SK-N-MC (cell line): ENCODE measurements around the gene CAMKV.

Experiments used
- DNase-seq: peaks from one replicate; pipeline ENCODE4 v3.0.0-alpha.2; 2011; ENCODE audit warnings: low read depth, low spot score
- H3K27ac ChIP-seq: fragments of 200-600 bp; sonication (generic); 2 replicates; pipeline ENCODE4 v1.5.1; 2016; ENCODE audit warnings: mixed run types
- H3K36me3 ChIP-seq: fragments of 200-600 bp; sonication (generic); 2 replicates; pipeline ENCODE4 v1.6.1; 2017; ENCODE audit warnings: antibody characterized with exemption, low read length, mixed read lengths; ENCODE audit not compliant: insufficient read depth
- H3K4me3 ChIP-seq: fragments of 200-600 bp; sonication (generic); 2 replicates; pipeline ENCODE4 v1.5.1; 2016
- H3K9ac ChIP-seq: fragments of 200-600 bp; sonication (generic); 2 replicates; pipeline ENCODE4 v1.8.0; 2017; ENCODE audit warnings: mixed run types, mixed read lengths; ENCODE audit not compliant: insufficient read length
- H3K9me3 ChIP-seq: fragments of 200-600 bp; sonication (generic); 2 replicates; pipeline ENCODE4 v1.6.1; 2017; ENCODE audit warnings: low read depth, mild to moderate bottlenecking, antibody characterized with exemption, low read length, moderate library complexity, mixed read lengths
- EZH2 ChIP-seq: fragments of 200-600 bp; sonication (generic); IDR thresholded peaks from one replicate; pipeline ENCODE4 v1.6.1; 2017; ENCODE audit warnings: antibody characterized with exemption
- FOXP2 ChIP-seq: optimal IDR thresholded peaks from 2 replicates; pipeline ENCODE3; 2011; ENCODE audit warnings: mild to moderate bottlenecking, moderate library complexity; ENCODE audit not compliant: insufficient read depth; ENCODE audit errors: extremely low read length, control extremely low read depth
- POLR2AphosphoS5 ChIP-seq: IDR thresholded peaks from 2 replicates; pipeline ENCODE4 v1.6.1; 2012; ENCODE audit warnings: mild to moderate bottlenecking, low read depth, low read length, borderline replicate concordance

Gene CAMKV

GRCh38 chr3:49867871-49868321 lies 1.8 kb downstream of the CAMKV start:
- no peak overlapping the region for H3K27ac ChIP-seq
- no peaks in the 10 kb centered on the region for H3K9me3 ChIP-seq
- no peak overlapping the region for H3K9ac ChIP-seq
- H3K4me3 ChIP-seq = no peak overlapping the region
- no peaks in the 10 kb centered on the region for H3K36me3 ChIP-seq
- TF ChIP-seq EZH2 (no peak), FOXP2 (no peak), POLR2AphosphoS5 (no peak)
- DNase-seq = no peak

GRCh38 chr3:49867400-49867799 lies 2.3 kb downstream of the CAMKV start:
- Histone ChIP-seq H3K27ac (no peak overlapping the region), H3K9me3 (no peaks in the 10 kb centered on the region), H3K4me3 (no peak overlapping the region), H3K9ac (no peak overlapping the region), H3K36me3 (no peaks in the 10 kb centered on the region)
- no peak for DNase-seq
- TF ChIP-seq FOXP2 = no peak
- TF ChIP-seq POLR2AphosphoS5 = no peak
- TF ChIP-seq EZH2 = no peak

DNA sequence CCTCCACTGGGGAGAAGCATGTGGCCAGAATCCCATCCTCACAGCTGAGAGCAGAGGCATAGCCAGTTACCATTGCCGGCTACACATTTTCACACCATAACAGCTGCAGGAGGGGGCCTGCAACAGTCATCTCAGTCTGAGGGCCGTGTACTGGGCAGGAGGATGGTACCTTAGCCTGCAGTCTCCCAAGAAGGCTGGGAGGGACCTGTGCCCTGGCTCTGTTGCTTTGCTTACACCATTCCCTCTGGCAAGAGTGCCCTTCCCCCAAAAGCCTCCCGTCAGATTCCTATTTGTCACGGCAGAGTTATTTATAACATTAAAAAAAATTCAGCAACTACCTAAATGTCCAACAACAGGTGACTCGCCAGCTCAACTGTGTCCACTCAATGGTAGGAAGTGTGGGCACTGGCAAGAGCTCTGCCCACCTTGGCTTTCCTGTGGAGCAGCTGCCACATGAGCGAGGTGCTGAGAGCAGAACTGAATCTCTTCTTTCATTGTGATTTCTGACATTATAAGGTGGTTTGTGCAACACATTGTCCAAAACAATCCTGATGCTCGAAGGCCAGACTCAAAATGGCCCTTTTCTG lies 4.4 kb downstream of the CAMKV start:
- no peak for DNase-seq
- H3K4me3 ChIP-seq = no peak overlapping the region
- no peak overlapping the region for H3K9ac ChIP-seq
- no peak overlapping the region for H3K27ac ChIP-seq
- no peak for TF ChIP-seq EZH2
- TF ChIP-seq POLR2AphosphoS5 = no peak
- no peak for TF ChIP-seq FOXP2
- H3K9me3 ChIP-seq = no peaks in the 10 kb centered on the region
- H3K36me3 ChIP-seq = no peaks in the 10 kb centered on the region

DNA sequence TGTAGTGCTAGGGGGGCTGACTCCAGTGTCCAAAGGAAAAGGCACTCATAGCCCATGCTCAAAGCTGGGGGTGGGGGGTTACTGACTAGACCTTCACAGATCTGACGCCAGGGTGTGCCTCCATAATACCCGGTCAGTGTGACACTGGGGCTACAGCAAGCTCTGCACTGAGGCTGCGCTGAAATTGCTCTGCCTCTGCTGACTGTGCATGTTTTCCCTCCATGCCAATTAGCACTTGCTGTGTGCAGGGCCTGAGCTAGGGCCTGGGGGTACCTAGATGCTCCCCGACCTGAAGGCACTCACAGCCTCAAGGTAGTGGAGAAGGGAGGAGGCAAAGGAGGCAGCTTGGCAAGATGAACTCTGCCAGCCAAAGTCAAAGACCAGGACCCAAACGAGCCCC lies 5.2 kb downstream of the CAMKV start:
- Histone ChIP-seq H3K27ac (no peak overlapping the region), H3K36me3 (no peaks in the 10 kb centered on the region), H3K4me3 (no peak overlapping the region), H3K9me3 (no peaks in the 10 kb centered on the region), H3K9ac (no peak overlapping the region)
- DNase-seq = no peak
- TF ChIP-seq EZH2 (no peak), POLR2AphosphoS5 (no peak), FOXP2 (no peak)

DNA sequence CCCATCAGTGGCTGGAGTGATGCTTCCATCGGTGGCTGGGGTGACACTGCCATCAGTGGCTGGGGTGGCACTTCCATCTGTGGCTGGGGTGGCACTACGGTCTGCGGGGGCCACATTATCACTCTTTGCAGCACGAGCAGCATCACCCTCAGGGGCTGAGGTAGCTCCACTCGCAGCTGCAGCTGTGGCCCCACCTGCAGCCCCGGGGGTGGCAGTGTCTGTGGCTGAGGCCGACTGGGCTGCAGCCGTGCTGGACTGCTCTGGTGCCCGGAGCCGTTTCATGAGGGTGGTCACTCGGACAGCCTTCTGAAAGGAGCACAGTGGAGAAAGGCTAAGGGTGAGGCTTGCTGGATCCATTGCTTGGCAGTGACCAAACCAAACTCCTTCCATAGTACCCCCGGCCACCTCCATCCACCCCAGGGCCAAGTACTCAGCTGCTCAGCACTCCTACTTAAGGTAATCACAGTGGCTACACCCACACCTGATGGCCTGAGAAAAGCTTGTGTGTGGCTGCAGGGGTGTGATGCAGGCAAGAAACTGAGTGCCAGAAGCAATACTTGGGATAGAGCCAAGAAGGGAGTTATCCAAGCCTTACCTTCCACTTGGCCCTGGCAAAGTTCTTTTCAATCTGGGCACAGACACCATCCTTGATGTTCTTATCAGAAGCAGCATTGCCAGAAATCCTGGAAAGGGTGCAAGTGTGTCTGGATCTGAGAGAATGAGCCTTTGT lies 10.0 kb downstream of the CAMKV start:
- Histone ChIP-seq H3K9me3 (no peaks in the 10 kb centered on the region), H3K27ac (no peak overlapping the region), H3K4me3 (no peak overlapping the region), H3K36me3 (no peaks in the 10 kb centered on the region), H3K9ac (no peak overlapping the region)
- TF ChIP-seq POLR2AphosphoS5 (no peak), FOXP2 (no peak), EZH2 (no peak)
- DNase-seq = no peak

- no peaks in the 10 kb centered on the region for H3K36me3 ChIP-seq
- TF ChIP-seq EZH2 (no peak), FOXP2 (no peak), POLR2AphosphoS5 (peak; percentile 78; the same call in 1 of the 2 replicates)
- H3K9me3 ChIP-seq = no peaks in the 10 kb centered on the region
- peak within 1 kb of the TSS; percentile 81 for H3K9ac ChIP-seq
- DNase-seq = peak; percentile 53
- no peak within 1 kb of the TSS for H3K27ac ChIP-seq
- H3K4me3 ChIP-seq = peak within 1 kb of the TSS; percentile 86
Observed at GRCh38 chr3:49856181-49857005, 13.3 kb downstream of the CAMKV start, which contains the start of gene TRAIP. TSS of gene TRAIP (minus strand) at chr3:49856564. CDS start at chr3:49856453, 111 bp downstream.

GRCh38 chr3:49855662-49856061 lies 14.0 kb downstream of the CAMKV start:
- peak overlapping the region; percentile 86 for H3K4me3 ChIP-seq
- H3K9me3 ChIP-seq = no peaks in the 10 kb centered on the region
- H3K27ac ChIP-seq = no peak overlapping the region
- DNase-seq = no peak
- peak overlapping the region; percentile 81 for H3K9ac ChIP-seq
- H3K36me3 ChIP-seq = no peaks in the 10 kb centered on the region
- TF ChIP-seq FOXP2 (no peak), POLR2AphosphoS5 (no peak), EZH2 (no peak)

DNA sequence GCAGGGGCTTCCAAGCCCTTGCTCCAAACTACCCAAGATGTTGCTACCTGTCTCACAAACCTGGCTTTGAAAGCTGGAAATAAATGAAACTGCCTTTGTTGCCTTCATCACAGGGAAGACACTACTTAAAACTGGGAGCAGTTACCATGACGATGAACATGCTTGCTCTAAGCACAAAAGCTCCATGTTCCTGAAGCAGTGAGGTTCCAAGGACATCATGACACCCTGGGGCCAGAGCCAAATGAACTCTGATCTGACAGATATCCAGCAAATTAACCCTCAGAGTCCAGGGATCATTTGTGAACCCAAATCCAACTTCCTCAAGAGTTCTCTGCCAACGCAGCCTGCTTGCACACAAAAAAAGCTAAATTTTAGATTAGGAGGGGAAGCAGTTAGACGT lies 24.0 kb downstream of the CAMKV start:
- Histone ChIP-seq H3K4me3 (no peak overlapping the region), H3K9ac (no peak overlapping the region), H3K27ac (no peak overlapping the region), H3K9me3 (no peaks in the 10 kb centered on the region), H3K36me3 (no peaks in the 10 kb centered on the region; the same call in 1 of the 2 replicates)
- TF ChIP-seq FOXP2 = no peak
- no peak for TF ChIP-seq EZH2
- TF ChIP-seq POLR2AphosphoS5 = no peak
- no peak for DNase-seq
